Stimulated activated CD4-positive, alpha-beta T cell treated with anti-CD3 and anti-CD28 coated beads, Interleukin-12 subunit alpha, Interleukin-12 subunit beta, amount 100 ng/mL, for 4 hours (primary cell): ENCODE measurements around the gene SLC18A3.

Experiments
- DNase-seq: peaks from one replicate; pipeline ENCODE4 v3.0.0-alpha.2; 2020

The SLC18A3 gene

DNA sequence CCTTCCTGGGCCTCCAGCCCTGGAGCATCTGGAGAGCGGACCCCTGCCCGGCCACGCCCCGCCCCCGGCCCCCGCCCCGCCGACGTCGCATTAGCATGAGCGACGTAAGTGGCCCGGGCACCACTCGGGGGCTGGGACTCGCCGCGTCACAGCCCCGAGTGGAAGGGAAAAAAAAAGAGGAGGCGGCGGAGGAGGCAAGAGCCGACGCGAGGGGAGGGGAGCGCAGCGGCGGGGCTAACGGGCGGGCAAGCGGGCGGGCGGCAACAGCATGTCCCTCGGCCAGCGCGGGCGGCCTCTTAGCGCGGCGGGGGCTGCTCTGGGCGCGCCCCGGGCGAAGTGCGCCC lies at the start of gene SLC18A3:
Gene SLC18A3 (plus strand): TSS at position 197 of the 344 bp plus-strand sequence. CDS start 431 bp downstream, outside the sequence.
- DNase-seq: no peak

DNA sequence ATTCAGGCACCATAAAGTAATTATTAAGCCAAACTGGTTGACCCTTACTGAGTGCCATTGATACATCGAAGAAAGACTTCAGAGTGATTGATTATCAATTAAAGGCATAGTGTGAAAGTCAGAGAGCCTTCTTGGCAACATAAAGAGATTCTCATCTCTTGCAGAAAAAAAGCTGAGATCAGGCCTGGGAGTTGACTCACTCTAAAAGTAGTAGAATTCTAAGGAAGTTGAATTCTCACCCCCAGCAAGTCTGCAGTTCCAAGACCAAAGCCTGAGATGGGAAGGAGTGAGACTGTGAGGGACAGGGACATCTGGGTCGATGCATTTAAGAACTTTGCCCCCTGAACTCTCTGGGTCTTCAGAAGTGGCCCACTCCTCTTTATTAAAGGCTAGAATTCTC lies 49.6 kb upstream of the SLC18A3 start:
- no peak for DNase-seq

DNA sequence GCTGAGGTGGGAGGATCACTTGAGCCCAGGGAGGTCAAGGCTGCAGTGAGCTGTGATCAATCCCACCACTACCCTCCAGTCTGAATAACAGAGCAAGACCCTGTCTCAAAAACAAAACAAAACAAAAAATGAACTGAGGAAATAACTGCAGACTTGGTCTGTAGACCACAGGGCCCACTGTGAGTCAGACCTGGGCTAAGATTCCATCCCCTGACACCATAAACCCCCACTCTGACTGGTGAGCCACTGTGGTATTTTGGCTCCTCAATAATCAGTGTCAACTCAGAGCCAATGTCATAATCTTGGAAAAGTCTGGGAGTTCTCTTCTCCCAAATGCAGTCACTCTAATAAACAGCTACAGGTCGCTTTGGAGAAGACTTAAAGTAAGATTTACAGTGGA lies 47.2 kb upstream of the SLC18A3 start:
- no peak for DNase-seq

DNA sequence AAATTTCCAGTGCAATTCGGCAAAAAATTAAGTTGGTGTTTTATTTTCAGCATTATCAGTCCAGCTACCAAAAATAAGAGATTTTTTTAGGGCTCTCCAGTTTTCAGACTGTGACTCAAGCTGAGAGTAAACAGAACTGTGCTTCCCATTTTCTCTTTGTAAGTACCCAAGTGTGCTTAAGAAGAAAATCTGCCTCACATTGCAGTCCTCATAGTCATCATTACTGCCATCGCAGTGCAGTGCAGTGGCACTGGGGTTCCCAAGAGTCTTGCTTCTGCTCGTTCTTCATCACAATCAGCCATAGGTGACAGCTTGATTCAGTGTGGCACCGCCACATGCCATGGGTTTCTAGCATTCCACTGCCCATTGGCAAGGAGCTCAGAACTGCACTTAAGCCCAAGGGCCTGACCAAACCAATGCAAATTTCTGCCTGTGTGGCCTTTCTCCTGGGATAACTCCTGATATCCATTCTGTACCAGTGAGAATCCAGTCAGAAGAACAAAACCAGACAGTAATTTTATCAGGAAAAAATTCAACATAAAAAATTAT lies 45.6 kb upstream of the SLC18A3 start:
- no peak for DNase-seq

DNA sequence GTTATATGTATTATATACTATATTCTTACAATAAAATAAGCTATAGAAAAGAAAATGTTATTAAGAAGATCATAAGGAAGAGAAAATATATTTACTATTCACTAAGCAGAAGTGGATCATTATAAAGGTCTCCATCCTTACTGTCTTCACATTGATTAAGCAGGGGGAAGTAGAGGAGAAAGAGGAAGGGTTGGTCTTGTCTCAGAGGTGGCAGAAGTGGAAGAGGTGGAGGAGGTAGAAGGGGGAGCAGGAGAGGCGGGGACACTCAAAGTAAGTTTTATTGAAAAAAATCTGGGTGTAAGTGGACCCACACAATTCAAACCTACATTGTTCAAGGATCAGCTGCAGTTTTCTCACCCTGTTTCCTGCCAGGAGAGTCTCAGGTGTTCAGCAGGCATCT lies 42.3 kb upstream of the SLC18A3 start:
- no peak for DNase-seq

DNA sequence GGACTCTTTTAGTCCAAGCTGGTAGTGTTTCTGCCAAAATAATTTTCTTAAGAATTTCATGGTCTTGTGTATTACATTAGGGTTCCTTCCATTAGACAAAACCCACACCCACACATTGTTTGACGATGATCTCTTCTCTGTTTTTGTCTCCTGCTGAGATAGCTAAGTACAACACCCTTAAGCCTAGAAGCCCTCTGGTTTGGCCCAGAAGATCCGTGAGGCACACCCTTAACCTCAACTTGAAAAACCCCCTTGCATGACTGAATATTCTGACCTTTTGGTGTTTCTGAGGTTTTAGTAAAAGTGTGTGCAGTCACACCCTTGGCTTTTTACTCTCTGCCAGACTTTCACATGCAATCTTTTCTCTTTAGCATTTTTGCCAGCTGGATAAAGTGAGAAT lies 41.9 kb upstream of the SLC18A3 start:
- no peak for DNase-seq

DNA sequence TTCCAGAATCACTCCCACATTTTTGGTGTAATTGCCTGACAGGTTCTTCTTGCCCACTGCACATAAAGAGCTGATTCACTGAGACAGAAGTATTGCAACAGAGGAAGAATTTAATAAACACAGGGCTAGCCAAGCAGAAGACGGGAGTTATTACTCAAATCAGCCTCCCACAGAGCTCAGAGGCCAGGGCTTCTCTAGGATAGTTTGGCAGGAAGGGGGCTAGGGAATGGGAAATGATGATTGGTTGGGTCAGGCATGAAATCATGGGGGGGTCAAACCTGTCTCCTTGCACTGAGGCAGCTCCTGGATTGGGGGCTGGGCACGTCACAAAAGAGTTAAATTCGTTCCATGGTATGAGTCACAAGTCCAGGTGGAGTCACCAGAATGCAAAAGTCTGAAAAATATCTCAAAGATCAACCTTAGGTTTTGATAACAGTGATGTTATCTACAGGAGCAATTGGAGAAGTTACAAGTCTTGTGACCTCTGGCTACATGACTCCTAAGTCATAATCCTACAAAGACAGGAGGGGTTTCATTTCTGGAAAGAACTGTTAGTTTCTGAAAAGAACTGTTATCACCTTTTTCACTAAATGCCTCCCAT lies 41.0 kb upstream of the SLC18A3 start:
- no peak for DNase-seq

DNA sequence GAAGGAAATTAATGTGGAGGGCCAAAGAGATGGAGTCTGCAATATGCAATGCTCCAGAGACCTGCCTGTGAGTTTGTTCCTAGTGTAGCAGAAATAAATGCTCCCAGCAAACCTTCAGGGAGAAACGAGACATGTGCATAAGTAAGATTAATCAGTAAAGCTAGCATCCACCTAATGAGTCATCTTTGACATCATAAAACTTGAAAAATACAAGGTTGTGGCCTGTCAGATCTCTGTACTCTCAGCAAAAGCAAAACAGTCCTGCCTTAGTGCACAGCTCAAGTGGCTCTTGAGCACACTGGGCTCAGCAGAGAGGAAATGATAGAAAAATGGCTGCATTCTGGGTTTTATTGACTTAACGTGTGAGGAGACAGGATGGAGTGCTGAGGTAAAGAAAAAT lies 38.7 kb upstream of the SLC18A3 start:
- DNase-seq: no peak

DNA sequence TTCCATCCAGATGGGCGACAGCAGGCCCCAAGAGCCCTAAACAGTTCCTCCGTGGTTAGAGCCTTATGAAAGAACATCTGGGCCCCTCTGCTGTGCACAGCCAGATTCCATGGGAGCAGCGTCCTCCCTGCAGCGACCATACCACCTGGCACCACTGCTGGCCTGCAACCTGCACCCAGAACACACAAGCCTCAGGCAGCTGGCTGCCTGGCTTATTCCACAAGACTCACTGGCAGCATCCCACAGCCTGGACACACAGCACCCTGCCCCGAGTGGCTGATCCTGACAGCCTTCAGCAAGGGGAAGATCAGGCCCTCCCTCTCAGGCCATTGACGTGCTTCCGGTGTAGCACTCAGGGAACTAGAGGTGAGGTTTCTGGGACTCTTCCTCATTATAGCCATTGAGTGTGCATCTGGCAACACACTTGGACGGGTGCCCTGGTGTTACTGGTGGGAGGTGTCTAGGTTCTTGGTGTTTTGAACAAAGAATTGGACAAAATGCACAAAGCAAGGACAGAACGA lies 37.5 kb upstream of the SLC18A3 start:
- DNase-seq: no peak

DNA sequence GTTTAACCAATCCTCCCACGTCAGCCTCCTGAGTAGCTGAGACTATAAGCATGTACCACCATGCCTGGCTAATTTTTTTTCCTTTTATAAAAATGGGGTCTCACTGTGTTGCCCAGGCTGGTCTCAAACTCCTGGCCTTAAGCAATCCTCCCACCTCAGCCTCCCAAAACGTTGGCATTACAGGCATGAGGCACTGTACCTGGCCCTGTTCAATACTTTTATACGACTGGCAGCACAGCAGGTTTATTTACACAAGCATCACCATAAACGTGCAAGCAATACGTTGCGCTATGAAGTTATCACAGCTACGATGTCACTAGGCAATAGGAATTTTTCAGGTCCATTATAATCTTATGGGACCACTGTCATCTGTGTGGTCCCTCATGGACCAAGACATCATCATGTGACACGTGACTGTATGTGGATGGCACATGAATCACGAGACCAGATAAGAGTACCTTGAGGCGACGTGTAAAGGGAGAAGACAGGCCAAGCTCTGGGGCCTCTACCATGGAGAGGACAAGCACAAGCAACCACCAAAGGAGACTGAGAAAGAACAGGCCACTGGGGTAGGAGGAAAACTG lies 34.5 kb upstream of the SLC18A3 start:
- DNase-seq: no peak

DNA sequence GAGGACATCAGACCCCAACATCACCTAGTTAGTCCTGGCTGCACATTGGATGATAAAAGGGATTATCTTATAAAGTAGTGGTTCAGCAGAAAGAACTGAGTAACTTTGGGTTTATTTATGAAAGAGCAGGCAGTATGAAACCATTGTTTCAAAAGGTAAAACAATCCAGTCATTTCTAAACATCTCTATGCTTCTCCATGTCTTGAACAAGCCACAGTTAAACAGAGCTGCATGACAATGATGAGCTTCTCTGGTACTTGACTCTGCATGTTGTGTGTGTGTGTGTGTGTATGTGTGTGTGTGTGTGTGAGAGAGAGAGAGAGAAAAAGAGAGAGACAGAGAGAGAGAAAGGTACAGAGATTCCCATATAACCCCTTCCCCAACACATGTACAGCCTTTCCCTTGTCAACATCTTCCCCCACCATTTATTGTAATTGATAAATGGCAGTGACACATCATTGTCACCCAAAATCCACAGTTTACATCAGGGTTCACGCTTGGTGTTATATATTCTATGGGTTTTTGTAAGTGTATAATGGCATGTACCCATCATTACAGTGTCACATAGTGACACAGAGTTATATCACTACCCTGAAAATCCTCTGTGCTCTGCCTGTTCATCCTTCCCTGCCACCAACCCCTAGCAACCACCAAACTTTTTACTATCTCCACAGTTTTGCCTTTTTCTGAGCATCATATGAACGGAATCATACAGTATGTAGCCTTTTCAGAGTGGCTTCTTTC lies 32.8 kb upstream of the SLC18A3 start:
- no peak for DNase-seq

DNA sequence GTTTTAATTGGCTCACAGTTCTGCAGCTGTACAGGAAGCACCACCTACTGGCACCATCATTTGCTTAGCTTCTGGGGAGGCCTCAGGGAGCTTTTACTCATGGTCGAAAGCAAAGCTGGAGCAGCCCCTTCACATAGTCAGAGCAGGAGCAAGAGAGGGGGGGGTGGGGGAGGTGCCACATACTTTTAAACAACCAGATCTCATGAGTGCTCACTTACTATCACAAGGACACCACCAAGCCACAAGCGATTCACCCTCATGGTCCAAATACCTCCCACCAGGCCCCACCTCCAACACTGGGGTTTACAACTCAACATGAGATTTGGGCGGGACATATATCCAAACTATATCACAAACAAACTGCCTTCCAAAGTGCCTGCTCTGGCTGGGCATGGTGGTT lies 31.7 kb upstream of the SLC18A3 start:
- no peak for DNase-seq

DNA sequence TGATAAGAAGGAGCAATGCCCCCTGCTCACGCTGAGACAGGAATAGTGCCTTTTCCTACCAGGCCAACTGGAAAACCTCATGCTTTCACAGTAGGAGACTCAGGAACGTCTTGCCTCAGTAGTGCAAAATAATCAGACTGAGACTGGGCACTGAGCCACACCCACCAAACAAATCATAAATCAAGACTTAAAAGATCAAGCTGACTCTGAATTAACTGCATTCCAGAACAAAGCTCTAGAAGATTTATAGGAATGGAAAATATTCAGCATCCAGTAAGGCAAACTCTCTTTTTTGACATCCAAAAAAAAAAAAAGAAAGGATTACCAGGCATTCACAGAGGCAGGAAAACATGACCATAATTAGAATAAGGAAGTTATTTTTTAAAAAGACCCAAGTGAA lies 30.5 kb upstream of the SLC18A3 start:
- no peak for DNase-seq

DNA sequence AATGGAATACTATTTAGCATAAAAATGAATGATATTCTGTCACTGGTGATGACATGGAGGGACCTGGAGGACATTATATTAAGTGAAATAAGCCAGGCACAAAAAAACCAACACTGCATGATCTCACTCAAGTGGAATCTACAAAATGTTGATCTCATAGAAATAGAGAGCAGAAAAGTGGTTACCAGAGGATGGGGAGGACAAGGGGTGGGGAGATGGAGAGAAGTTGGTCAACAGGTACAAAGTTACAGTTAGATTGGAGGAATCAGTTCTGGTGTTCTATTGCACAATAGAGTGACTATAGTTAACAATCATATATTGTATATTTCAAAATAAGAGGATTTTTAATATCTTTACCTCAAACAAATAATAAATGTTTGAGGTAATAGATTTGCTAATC lies 24.7 kb upstream of the SLC18A3 start:
- no peak for DNase-seq

DNA sequence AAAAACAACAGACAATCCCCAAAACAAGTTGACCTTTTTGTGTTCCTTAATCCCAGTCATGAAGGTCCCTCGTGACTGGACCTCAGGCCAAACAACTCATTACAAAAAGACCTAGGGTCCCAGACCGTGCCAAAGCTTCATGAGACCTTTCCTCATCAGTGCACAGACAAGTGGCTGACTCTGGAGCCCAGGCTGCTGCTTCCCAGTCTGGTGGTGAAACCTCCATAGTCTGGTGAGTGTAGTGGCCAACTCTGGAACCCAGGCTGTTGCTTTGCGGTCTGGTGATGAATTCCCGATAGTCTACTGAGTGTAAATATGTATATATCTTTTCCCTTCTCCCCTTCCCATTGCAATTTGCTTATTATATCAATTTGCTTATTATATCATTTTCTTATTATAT lies 22.1 kb upstream of the SLC18A3 start:
- no peak for DNase-seq

DNA sequence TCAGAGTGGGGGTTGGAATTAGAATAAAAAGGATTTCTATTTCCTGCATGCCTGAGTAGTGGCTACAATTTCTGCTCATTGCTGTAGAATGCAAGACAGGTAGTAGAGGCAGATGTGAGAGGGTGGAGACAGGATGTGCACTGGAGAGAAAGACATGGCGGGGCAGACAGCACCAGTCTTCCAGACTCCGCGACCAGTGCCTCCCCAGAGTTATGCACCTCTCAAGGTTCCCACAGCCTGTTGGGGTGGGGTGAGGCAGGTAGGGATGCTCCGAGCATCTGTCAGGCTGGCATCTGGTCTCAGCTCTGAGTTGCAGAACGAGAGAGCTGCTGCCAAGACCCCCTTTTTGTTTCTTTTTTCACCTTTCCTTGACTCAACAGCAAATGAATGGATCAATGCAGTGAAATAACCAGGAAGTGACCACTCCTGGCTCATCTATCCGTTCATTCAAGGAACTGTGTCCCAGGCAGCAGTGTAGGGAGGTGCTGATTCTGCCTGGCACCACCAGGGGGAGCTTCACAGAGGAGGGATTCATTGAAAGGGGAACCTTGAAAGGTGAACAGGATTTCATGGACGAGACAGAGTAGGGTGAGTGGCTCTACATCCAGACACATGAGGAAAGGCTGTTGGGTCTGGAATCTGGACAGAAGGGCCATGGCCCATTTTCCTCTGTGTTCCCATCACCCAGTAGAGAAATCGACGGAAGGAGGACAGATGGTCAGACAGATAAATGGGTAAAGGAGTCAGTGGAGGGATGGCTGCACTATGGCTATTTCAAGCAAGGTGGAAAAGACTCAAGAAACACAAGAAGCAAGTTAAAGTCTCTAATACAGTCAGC lies 17.2 kb upstream of the SLC18A3 start:
- peak; percentile 46 for DNase-seq

DNA sequence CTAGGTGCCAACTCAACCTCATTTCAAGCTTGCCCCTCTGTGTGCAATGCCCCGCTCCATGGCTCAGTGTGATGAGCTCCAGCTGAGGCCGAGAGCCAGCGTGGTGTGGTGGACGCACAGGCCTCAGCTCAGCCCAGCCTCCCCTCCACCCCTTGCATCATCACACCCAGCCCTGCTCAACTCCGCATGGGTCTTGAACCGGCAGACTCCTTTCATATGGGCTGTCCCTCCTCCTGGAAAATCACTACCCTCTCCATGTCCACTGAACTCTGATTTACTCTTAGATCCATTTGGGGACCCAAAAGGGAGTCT lies 16.6 kb upstream of the SLC18A3 start:
- no peak for DNase-seq

DNA sequence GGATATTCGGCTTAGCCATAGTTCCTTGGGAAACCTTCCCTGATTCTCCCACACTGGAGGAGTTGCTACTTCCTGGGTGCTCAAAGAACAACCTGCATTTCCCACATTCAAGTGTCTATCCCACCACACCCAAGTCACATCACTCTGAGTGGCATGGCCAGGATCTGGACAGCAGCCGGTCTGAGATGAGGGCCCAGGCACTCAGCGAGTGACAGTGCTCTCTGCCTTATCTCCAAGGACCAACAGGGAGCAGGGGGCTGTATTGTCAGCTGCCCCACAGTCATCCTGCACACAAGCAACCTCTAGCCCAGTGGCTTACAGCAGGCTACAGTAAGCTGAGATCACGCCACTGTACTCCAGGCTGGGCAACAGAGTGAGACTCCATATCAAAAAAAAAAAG lies 16.1 kb upstream of the SLC18A3 start:
- DNase-seq: no peak

DNA sequence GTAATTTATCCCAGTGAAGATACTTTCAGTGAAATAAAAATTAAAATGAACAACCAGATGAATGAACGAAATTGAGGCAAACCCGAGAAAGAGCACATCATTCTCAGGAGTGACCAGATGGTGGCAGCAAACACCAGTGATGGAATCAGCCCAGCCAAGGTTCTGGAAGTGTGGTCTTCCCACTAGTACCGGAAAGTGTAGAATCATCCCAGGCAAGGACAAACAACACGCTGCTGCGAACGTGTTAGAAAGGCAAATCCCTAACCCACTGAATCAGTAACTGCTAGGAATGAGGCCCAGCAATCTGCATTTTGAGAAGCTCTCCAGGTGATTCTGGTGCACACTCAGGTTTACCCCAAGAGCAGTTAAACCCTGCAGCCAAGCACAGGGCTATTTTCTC lies 15.5 kb upstream of the SLC18A3 start:
- no peak for DNase-seq

DNA sequence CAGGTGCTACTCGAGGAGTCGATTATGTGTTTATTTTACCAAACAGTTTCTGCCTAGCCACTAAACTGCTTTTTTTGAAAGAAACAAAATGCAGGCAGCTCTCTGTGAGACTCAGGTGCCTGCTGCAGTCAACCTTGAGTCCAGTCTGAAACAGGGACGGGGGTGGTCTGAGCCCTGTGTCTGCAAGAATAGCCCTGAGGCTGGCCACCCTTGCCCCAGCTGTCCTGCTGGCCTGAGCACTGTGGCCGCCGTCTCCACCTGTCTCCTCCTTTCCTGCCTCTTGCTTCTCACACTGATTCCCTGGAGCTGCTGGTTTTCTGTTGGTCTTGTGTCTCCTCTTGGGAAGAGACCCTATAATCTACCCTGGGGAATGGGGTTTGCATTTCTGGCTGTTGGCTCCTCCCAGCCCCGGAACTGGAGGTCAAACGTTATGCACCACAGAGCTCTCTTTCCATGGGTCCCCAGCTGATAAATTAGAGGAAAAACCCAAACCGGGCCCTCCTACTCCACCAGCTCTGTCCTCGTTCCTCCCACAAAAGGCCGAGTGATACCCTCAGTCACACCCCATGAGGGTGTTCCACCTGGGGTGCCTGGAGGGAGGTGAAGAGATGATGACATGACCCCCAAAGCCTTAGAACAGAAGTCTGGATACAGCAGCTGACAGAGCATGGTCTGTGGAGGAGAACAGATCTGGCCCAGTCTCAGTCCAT lies 15.0 kb upstream of the SLC18A3 start:
- DNase-seq: no peak

DNA sequence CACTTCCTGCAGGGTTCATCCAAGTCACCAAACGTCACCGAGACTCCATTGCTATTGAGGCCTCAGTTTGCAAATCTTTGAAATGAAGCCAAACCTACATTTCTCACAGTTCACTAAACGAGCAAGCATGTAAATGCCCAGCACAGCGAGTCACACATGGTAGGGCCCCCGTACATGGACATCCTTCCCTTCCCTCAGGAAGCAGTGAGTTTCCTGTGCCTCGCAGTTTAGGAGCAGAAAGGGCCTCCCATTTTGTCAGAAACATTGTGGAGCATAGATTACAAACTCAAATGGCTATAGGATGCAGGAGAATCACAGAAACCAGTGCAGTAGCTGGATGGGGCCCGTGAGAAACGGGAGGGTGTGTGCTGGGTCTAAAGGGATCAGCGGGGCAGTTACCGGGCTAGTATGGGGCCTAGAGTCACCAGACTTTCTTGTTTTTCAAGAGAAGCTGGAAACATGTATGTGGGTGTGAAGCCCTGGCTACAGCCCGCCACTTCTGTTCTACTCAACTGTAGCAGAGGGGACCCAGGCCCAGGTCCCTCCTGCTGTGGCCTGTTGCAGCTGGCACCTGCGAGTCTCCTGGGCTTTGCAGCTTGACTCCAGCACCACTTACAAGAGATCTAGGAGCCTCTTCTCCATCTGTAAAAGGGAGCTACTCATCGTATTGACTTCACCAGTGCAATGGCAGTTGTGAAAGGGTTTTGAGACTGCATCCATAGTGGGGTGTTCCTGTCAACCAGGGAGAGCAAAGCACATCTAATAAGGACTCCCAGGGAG lies 14.2 kb upstream of the SLC18A3 start:
- no peak for DNase-seq

DNA sequence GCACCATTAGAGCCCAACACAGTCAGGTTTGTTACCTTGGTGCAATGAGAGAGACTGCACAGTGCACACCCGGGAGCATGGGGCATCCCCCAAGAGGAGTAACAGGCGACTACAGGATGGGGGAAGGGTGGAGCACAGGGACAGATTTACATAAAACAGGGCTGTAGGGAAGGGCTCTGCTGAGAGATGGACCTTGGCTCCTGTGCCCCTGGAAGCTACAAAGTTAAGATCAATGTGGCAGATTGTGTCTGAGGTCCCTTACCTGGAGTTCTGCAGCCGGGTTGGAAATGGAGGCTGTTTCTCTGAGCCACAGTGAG lies 13.7 kb upstream of the SLC18A3 start:
- DNase-seq: no peak
